ENCODE data around the gene MILR1.
A peak's percentile ranks its signal among the peaks of the same experiment; 100 is the strongest.
"Not testable (repeated sequence)": the region's sequence is repeated elsewhere in the genome, so short reads cannot be mapped to it uniquely, and the experiment has no call there.

MILR1 gene

GRCh38 chr17:64480951-64481350, 32.0 kb downstream of the MILR1 start:
- no peak for DNase-seq

GRCh38 chr17:64484380-64484779, 35.5 kb downstream of the MILR1 start:
- no peak for DNase-seq

- no peak for DNase-seq
Measured at GRCh38 chr17:64488301-64488700, 39.4 kb downstream of the MILR1 start.

GRCh38 chr17:64491034-64491860, 42.3 kb downstream of the MILR1 start:
- DNase-seq, result peak; percentile 50

GRCh38 chr17:64491994-64492393, 43.1 kb downstream of the MILR1 start:
- no peak for DNase-seq

GRCh38 chr17:64492481-64493109, 43.7 kb downstream of the MILR1 start:
- DNase-seq, result peak; percentile 16

GRCh38 chr17:64494121-64494520, 45.2 kb downstream of the MILR1 start:
- DNase-seq, result no peak

GRCh38 chr17:64495300-64495699, 46.4 kb downstream of the MILR1 start:
- not testable (repeated sequence) for DNase-seq

GRCh38 chr17:64496348-64496785, 47.5 kb downstream of the MILR1 start:
- no peak for DNase-seq

- peak; percentile 95 for DNase-seq
Measured at GRCh38 chr17:64496786-64497564, 48.1 kb downstream of the MILR1 start, which contains the start of gene POLG2. POLG2 (minus strand) TSS chr17:64497054; CDS start chr17:64496968, 86 bp downstream.

GRCh38 chr17:64497565-64498035, 48.7 kb downstream of the MILR1 start:
- DNase-seq, result no peak

- DNase-seq, result no peak
Measured at GRCh38 chr17:64498308-64499203, 49.6 kb downstream of the MILR1 start.

GRCh38 chr17:64499805-64500486, 51.0 kb downstream of the MILR1 start:
- no peak for DNase-seq

GRCh38 chr17:64500487-64500859, 51.6 kb downstream of the MILR1 start:
- DNase-seq, result no peak

GRCh38 chr17:64500862-64501765, 52.2 kb downstream of the MILR1 start:
- DNase-seq, result no peak

- DNase-seq, result no peak
Measured at GRCh38 chr17:64502021-64502420, 53.1 kb downstream of the MILR1 start.

- DNase-seq, result no peak
Measured at GRCh38 chr17:64502809-64503208, 53.9 kb downstream of the MILR1 start.

- no peak for DNase-seq
Measured at GRCh38 chr17:64503341-64503740, 54.4 kb downstream of the MILR1 start.

- no peak for DNase-seq
Measured at GRCh38 chr17:64503821-64504768, 55.2 kb downstream of the MILR1 start.
